NCI-H146 (cell line): ENCODE results near the gene LRRC36.
"Not testable (repeated sequence)": the region's sequence is repeated elsewhere in the genome, so short reads cannot be mapped to it uniquely, and the experiment has no call there.

Experiments used
- DNase-seq: peaks from one replicate; lab custom pipeline; 2025; lab: John Stamatoyannopoulos, UW

The LRRC36 gene

DNA sequence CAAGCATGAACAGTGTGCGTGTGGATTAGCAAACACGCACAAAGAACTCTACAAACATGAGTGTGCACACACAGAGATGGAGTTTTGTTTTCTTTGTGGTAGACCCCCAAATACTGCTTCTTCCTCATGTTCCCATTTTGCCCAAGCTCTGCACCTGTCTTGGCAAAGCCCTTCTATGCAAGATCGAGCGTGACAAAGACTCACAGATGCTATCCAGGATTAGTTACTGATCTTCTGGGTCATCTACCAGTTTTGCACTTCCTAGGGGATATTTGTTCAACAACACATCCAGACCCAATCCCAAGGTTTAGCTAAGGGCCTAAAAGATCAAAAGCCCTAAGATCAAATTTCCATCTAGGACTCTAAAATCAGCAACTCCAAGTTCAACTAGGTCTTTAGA lies 16.0 kb downstream of the LRRC36 start:
- DNase-seq, result no peak

DNA sequence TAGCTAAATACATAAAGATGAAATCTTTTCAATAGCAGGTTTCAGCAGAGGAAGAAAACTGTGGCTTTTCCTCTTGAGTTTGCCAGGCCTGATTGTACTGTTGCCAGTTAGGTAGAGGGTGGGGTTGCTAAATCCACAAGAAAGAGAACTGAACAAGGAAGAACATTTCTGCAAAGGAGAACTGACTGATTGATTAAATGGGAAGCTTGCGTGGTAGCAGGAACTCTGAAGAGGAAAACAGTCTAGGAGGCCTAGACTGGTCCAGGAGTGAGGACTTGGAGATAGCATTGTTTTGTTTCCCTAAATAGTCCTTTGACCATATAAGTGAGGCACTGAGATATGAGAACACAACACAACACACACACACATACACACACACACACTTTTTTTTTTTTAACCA lies 18.8 kb downstream of the LRRC36 start:
- DNase-seq, result no peak

DNA sequence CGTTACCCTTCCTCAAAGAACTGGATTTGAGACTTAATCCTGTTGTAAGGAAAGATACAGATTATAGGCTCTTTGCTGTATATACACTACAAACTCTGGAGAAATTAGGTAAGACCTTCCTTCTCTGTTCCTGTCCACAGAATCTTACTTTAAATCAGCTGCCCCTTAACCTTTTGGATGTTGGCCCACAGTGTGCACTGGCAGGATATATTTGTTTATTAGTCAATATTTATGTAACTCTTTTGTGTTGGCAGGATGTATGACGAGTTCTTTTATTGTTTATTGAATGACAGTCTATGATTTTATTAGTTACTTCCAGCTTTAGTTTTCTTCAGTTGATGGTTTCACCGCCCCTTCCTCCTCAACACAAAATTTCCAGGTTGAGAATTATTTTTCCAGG lies 19.7 kb downstream of the LRRC36 start:
- DNase-seq, result no peak

DNA sequence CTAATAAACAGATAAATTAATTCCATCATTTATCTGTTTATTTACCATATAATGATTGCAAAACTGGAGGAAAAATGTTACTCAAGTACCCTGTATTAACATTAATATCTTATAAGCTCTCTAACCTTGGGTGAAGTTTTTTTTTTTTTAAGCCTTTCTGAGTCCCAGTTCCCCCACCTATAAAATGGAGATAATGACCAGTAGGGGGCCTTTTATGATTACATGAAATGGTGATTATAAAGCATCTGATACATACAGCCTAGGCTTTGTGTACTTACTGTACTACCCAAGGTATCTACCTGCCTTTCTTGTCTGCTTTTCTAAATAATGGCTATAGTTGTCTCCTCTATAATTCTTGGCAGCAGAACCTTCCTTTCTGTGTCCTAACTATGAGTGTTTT lies 22.6 kb downstream of the LRRC36 start:
- peak; percentile 58 for DNase-seq

DNA sequence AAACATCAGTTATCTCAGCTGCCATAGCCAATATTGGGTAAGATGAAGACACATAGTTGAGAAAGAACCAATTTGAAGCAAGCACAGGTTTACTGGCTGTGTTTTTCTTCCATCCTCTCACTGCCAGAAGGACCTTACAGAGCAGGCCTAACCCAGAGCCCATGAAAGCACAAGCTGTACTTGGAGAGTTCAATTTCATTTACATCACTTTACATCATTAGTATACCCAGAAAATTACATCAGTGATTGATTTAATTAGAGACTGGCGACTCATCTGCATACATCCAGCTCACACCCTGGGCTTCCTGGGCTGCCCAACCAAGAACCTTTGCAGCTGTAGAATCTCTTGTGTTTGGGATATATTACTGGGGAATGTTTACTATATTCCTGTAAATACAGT lies 23.7 kb downstream of the LRRC36 start:
- no peak for DNase-seq

DNA sequence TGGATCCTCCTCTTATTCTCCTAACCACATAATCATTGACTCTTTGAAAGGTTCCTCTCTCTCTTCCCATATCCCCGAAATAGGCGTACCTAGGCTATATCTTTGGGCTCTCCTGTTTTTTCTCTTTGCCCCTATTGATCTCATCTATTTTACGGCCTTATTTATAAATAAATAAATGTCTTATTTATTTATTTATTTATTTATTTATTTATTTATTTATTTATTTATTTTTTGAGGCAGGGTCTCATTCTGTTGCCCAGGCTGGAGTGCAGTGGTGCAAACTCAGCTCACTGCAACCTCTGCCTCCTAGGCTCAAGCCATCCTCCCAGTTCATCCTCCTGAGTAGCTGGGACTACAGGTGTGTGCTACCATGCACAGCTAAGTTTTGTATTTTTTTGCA lies 25.8 kb downstream of the LRRC36 start:
- DNase-seq, result not testable (repeated sequence)

DNA sequence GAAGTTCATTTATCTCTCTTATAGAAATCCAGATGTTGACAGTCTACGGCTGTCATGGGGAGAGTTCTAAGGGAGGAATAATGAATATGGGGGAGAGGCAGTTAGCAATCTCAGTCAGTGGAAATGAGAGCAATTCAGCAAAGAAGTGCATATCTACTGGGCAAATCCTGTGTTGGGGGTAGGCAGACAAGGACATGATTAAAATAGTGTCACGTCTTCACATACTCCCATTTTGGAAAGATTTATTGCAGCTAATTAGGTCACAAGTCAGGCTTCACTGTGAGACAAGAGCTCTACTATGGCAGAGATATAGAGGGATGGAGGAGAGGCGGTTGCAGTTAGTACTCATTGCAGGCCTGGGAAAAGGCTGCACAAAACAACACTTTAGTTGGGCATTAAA lies 29.8 kb downstream of the LRRC36 start:
- DNase-seq, result no peak

DNA sequence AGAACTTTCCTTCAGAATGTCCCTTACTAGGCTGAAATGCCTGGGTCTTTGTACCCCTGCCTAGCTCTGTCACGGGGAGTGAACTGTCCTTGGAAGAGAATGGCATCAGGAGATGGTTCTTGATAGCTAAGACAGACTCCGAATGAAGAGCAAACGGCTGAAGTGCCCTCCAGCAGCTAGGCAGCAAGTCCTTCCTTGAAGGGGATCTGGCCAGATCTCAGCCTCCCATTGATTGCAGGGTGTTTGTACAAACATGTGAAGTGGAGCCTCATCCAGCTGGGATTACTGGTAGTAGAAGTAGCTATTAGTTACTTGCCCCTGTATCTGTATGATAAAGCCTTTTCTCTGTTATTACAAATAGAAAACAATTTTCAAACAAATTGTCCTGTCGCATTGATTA lies 30.9 kb downstream of the LRRC36 start:
- DNase-seq, result peak; percentile 6

DNA sequence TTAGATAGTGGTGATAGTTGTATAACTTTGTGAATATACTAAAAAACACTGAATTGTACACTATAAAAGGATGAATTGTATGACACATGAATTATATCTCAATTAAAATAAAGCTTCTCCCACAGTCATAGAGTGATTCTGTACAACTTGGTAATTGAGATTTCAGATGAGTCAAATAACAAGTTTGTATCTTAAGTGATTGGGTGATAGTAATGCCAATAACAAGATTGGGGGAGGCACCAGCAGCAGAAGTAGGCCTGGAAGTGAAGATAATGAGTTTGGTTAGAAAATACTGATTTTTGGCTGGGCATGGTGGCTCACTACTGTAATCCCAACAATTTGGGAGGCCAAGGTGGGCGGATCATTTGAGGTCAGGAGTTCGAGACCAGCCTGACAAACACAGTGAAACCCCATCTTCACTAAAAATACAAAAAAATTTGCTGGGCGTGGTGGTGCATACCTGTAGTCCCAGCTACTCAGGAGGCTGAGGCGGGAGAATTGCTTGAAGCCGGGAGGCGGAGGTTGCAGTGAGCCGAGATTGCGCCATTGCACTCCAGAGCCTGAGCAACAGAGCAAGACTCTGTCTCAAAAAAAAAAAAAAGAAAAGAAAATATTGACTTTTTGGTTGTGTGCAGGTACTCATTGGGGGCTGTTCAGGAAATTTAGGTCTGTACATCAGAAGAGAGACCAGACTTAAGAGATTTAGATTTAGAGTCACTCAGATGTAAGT lies 33.1 kb downstream of the LRRC36 start:
- not testable (repeated sequence) for DNase-seq

DNA sequence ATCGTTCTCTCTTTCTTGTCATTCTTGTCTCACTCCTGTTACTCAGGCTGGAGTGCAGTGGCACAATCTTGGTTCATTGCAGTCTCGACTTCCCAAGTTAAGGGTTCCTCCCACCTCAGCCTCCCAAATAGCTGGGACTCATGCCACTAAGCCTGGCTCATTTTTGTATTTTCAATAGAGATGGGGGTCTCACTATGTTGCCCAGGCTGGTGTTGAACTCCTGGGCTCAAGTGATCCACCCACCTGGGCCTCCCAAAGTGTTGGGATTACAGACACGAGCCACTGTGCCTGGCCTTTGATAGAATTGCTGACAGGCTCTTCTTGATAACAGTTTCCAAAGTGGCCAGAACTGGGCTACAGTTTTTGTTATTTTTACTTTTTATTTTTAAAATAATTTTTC lies 34.4 kb downstream of the LRRC36 start:
- DNase-seq, result no peak

DNA sequence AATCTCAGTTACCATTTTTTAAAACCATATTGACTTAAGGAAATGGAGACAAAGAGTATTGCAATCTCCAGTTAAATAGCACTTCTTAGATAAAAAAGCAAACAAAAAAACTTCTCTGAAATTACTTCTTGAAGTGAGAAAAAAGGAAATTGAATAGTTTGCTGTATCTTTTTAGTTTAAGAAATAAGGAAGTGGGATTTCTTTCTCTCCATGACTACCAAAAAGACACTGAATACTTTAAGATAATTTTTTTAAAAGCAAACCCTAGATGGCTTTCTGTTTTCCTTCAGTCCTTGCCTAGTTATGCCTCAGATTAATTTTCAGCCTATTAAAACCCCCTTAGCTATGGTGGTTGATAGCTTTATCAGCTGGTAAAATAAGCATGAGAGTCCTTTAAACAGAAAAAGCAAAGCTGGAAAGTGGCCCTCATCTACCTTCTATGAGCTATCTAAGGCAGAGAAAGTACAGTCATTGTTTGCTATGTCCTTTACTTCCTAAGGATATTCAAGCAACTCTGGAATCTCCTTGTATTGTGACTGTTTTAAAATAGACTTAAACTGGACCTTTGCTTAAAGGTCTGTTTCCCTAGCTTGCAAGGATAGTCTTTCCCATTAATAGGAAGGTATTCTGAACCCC lies 38.1 kb downstream of the LRRC36 start:
- DNase-seq, result no peak

DNA sequence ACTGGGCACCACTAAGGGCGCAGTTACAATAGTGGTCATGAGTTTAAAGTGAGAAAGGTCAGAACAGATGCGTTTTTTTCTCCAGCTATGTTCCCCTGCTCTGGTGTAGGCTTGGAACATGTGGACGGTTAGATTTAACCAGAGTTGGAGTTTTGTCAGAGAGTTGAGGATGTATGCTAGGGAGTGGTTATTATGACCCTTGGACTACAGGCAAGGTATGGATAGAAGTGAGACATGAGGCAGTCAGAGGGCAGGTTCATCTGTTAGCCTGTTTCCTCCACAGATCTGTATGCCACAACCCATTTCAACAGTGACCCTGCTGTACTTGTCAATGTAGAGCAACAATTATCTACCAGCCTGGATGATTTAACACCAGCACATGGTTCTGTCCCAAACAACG lies 44.0 kb downstream of the LRRC36 start:
- no peak for DNase-seq

DNA sequence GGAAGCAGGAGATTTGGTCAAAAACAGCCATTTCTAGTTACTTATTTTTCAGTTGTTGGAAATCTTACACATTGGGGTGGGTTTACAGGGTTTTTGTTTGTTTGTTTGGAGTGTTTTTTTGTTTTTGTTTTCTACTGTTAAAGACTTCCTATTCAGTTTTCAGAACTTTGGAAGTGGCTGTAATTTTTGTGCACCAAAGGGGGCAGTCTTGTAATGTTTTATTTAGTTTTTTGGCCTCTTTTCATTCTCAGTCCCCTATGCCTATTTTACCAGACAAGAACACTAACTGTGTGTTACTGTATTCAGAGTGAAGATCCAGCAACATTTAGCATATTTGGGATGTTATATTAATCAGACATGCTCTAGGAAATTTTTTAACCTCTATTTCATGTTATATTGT lies 46.0 kb downstream of the LRRC36 start:
- DNase-seq, result peak; percentile 38

DNA sequence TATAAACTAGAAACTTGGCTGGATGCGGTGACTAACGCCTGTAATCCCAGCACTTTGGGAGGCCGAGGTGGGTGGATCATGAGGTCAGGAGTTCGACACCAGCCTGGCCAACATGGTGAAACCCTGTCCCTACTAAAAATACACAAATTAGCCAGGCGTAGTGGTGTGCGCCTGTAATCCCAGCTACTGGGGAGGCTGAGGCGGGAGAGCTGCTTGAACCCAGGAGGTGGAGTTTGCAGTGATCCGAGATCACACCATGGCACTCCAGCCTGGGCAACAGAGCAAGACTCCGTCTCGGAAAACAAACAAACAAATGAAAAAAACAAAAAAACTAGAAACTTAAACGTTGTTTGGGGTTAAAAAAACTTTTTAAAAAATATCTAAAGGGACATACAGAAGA lies 49.4 kb downstream of the LRRC36 start:
- not testable (repeated sequence) for DNase-seq

DNA sequence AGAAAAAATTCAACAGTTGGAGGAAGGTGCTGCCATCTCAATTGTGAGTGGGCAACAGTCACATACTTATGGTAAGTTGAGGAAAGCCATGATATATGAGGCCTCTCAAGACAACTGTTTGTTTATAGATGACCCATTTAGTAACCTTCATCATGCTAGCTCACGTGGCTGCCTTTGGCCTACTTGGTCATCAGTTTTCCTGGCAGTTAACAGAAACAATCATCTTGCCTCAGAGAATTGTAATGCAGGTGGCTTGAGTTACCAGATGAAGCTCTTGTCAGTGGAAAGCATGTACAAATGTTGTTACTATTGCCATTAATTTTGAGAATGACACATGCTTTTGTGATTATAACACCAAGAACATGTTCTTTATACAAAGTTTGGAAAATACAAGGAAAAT lies 52.0 kb downstream of the LRRC36 start:
- DNase-seq, result no peak

DNA sequence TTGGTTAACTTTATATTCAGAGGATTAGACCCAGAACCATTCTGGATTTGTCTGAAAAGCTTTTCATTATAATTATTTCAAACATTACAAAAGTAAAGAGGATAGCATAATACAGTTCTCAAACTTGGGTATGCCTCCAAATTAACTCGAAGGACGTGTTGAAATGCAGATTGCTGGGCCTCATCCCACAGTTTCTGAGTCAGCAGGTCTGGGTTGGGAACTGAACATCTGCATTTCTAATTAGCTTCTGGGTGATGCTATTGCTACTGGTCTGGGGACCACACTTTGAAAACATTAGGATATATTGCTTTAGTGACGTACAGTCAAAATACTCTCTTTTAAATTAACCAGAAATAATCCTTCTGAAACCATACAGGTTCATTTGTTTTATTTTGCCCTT lies 56.7 kb downstream of the LRRC36 start:
- DNase-seq, result no peak

DNA sequence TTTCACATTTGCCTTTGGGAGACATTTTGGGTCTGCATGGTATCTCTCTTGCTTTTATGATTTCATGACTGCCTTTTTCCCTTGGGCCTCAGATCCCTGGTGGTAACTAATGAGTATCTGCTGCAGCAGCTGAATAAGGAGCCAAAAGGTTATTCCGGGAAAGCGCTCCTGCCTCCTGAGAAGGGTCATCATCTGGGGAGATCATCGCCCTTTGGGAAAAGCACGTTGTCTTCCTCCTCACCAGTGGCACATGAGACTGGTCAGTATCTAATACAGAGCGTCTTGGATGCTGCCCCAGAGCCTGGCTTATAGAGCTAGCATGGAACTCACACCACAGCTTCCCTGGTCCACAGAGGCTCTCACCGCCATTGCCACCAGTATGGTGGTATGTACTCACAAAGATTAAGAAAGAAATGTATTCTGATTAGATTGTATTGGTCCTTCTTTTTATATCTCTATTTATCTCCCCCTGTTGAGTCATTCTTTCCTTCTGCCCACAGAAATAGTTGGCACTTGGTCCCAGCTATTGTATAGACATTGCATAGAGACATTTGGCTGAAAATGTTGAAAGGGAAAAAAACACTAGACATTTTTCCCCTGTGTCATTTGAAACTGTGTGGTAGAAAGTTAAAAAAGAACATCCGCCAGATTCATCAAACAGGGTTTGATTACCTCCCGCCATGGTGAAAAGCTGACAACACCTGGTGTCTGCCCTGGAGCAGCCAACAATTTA lies 58.3 kb downstream of the LRRC36 start:
- DNase-seq, result peak; percentile 9

DNA sequence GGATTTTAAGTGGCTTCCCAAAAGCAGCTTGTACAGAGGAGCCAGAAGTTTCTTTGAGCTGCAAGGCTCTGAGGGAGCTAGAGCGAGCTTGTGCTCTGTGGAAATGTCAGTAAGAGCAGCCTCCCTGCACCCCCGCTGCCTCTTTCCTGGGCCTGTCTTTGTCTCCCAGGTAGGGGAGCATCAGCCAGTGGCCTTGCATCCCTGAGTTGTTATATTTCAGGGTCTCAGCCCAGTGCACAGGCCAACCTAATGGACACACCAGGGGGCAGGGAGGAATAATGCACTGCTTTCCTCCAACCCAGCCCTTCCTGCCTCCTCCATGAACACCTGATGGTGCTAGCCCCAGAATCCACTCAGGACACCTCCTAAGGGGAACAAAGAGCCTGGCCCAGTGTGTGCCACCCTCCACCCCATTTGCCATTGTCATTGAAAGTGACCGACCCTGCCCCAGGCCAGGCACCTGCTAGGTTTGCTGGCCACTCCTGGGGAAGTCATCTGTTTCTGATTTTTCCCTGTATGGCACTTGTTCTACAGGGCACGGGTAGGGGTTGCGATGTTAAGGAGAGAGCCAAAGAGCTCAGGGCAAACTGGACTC lies 60.3 kb downstream of the LRRC36 start:
- DNase-seq, result peak; percentile 25

DNA sequence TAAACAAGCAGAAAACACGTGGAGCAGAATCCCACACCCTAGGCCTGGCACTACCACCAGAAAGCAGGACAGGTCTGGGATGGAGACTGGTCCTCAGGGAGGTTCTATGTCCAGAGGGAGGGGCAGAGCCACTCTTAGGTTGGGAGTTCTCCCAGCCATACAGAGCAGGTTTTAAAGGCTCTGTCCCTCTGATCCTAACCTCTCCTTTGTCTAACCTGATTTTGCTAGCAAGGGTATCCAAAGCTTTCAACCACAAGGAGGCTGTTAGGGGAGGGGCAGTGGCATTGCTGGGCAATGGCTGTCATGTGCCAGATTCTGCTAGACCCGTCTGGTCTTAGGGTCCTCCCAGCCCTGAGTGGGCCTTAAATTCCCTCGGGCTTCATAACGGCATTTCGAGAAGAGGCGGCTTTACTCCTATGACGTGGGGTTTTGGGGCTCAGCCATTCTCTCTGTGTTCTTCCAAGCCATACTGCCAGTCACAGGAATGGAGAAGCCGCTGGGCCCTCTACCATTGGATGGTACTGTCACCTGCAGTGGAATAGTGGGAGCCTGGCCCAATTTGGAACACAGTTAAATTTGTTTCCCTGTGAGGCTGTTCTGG lies 61.0 kb downstream of the LRRC36 start:
- no peak for DNase-seq

DNA sequence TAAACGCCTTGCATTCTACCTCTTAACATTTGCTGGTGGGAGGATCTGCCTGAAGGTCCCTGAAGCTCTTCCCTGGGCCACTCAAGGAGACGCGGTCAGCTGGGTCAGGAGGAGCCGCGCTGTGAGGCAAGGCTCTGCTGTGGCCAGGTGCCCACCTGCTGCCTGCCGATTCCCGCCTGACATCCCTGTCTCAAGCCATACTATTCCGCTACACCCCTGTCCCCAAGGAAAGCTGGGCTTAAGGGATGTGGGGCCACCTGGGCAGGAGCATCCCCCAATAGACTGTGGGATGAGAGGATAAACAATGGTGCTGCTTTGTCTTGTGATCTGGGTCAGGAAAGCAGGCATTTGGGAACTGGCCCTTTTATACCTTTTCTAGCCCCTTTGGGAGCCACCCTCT lies 61.6 kb downstream of the LRRC36 start:
- no peak for DNase-seq

DNA sequence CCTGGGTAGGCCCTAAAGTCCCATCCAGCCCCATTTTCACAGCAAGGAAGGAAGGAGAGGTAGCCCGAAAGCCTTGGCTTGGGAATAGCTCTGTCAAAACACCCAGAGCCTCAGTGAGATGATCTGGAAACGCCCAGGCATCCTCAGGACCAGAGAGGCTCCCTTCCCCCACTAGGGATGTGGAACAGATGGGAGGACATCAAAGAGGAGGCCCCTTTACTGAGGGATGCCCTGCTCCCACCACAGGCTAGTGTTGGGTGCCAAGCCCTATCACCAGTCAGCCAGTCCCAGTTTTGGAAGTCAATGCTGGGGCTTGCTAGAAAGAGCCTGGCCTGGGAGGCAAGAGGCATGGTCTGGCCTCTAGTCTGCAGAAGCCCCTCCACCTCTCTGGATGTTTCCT lies 62.0 kb downstream of the LRRC36 start:
- DNase-seq, result no peak
